Measurements from ENCODE around the gene RBM4B.

The RBM4B gene

GRCh38 chr11:66683877-66684276 lies 6.2 kb upstream of the RBM4B start:
- no peaks in the 10 kb centered on the region for H3K4me1 ChIP-seq (ENCODE audit: control insufficient read depth, insufficient read depth, low read length)
- H3K9ac ChIP-seq (ENCODE audit: low read length): no peak overlapping the region
- no peak overlapping the region for H3K4me3 ChIP-seq (ENCODE audit: low read length)
- no peak for DNase-seq (ENCODE audit: low read depth)
- H3K36me3 ChIP-seq (ENCODE audit: control insufficient read depth, insufficient read depth, low read length, severe bottlenecking): no peaks in the 10 kb centered on the region
- peaks cover 10% of the 10 kb centered on the region for H3K27me3 ChIP-seq (replicated peaks; ENCODE audit: control insufficient read depth, insufficient read depth, low read length)
- no peaks in the 10 kb centered on the region for H3K9me3 ChIP-seq (ENCODE audit: control insufficient read depth, low read length)

GRCh38 chr11:66680966-66681645 lies 3.4 kb upstream of the RBM4B start:
- Histone ChIP-seq H3K4me1 (ENCODE audit: control insufficient read depth, insufficient read depth, low read length) (peaks cover 17% of the 10 kb centered on the region), H3K36me3 (ENCODE audit: control insufficient read depth, insufficient read depth, low read length, severe bottlenecking) (peaks cover 4% of the 10 kb centered on the region), H3K9ac (ENCODE audit: low read length) (no peak overlapping the region), H3K27me3 (replicated peaks; ENCODE audit: control insufficient read depth, insufficient read depth, low read length) (no peaks in the 10 kb centered on the region), H3K4me3 (ENCODE audit: low read length) (no peak overlapping the region), H3K9me3 (ENCODE audit: control insufficient read depth, low read length) (no peaks in the 10 kb centered on the region)
- no peak for DNase-seq (ENCODE audit: low read depth)

- H3K4me3 ChIP-seq (ENCODE audit: low read length): peak overlapping the region; percentile 81
- H3K9me3 ChIP-seq (ENCODE audit: control insufficient read depth, low read length): no peaks in the 10 kb centered on the region
- peaks cover 25% of the 10 kb centered on the region for H3K4me1 ChIP-seq (ENCODE audit: control insufficient read depth, insufficient read depth, low read length)
- peaks cover 13% of the 10 kb centered on the region for H3K36me3 ChIP-seq (ENCODE audit: control insufficient read depth, insufficient read depth, low read length, severe bottlenecking)
- H3K9ac ChIP-seq (ENCODE audit: low read length): peak overlapping the region; percentile 91
- DNase-seq (ENCODE audit: low read depth): no peak
- no peaks in the 10 kb centered on the region for H3K27me3 ChIP-seq (replicated peaks; ENCODE audit: control insufficient read depth, insufficient read depth, low read length)
These were observed 622 bp downstream of the RBM4B start for GRCh38 chr11:66676931-66677598.

GRCh38 chr11:66676282-66676919 lies 1.3 kb downstream of the RBM4B start:
- Histone ChIP-seq H3K27me3 (replicated peaks; ENCODE audit: control insufficient read depth, insufficient read depth, low read length) (no peaks in the 10 kb centered on the region), H3K9me3 (ENCODE audit: control insufficient read depth, low read length) (no peaks in the 10 kb centered on the region), H3K36me3 (ENCODE audit: control insufficient read depth, insufficient read depth, low read length, severe bottlenecking) (peaks cover 13% of the 10 kb centered on the region), H3K4me3 (ENCODE audit: low read length) (peak overlapping the region; percentile 81), H3K9ac (ENCODE audit: low read length) (no peak overlapping the region), H3K4me1 (ENCODE audit: control insufficient read depth, insufficient read depth, low read length) (peaks cover 25% of the 10 kb centered on the region)
- DNase-seq (ENCODE audit: low read depth): no peak

- H3K4me3 ChIP-seq (ENCODE audit: low read length): no peak overlapping the region
These were observed 2.6 kb downstream of the RBM4B start for GRCh38 chr11:66674964-66675602.

GRCh38 chr11:66670816-66671215 lies 6.9 kb downstream of the RBM4B start:
- Histone ChIP-seq H3K4me1 (ENCODE audit: control insufficient read depth, insufficient read depth, low read length) (peaks cover 5% of the 10 kb centered on the region), H3K9ac (ENCODE audit: low read length) (no peak overlapping the region), H3K9me3 (ENCODE audit: control insufficient read depth, low read length) (no peaks in the 10 kb centered on the region), H3K27me3 (replicated peaks; ENCODE audit: control insufficient read depth, insufficient read depth, low read length) (no peaks in the 10 kb centered on the region), H3K4me3 (ENCODE audit: low read length) (no peak overlapping the region), H3K36me3 (ENCODE audit: control insufficient read depth, insufficient read depth, low read length, severe bottlenecking) (peaks cover 40% of the 10 kb centered on the region)
- no peak for DNase-seq (ENCODE audit: low read depth)

More at GRCh38 chr11:66674964-66675602, 2.6 kb downstream of the RBM4B start:
- no peaks in the 10 kb centered on the region for H3K27me3 ChIP-seq (replicated peaks; ENCODE audit: control insufficient read depth, insufficient read depth, low read length)
- H3K9me3 ChIP-seq (ENCODE audit: control insufficient read depth, low read length): no peaks in the 10 kb centered on the region
- no peak for DNase-seq (ENCODE audit: low read depth)
- H3K36me3 ChIP-seq (ENCODE audit: control insufficient read depth, insufficient read depth, low read length, severe bottlenecking): peaks cover 13% of the 10 kb centered on the region
- H3K9ac ChIP-seq (ENCODE audit: low read length): no peak overlapping the region
- H3K4me1 ChIP-seq (ENCODE audit: control insufficient read depth, insufficient read depth, low read length): peaks cover 25% of the 10 kb centered on the region

GRCh38 chr11:66665369-66665768 lies 12.3 kb downstream of the RBM4B start:
- Histone ChIP-seq H3K9ac (ENCODE audit: low read length) (no peak overlapping the region), H3K36me3 (ENCODE audit: control insufficient read depth, insufficient read depth, low read length, severe bottlenecking) (peaks cover 63% of the 10 kb centered on the region), H3K4me1 (ENCODE audit: control insufficient read depth, insufficient read depth, low read length) (peaks cover 6% of the 10 kb centered on the region), H3K27me3 (replicated peaks; ENCODE audit: control insufficient read depth, insufficient read depth, low read length) (no peaks in the 10 kb centered on the region), H3K9me3 (ENCODE audit: control insufficient read depth, low read length) (no peaks in the 10 kb centered on the region), H3K4me3 (ENCODE audit: low read length) (no peak overlapping the region)
- DNase-seq (ENCODE audit: low read depth): no peak

GRCh38 chr11:66663741-66664296 lies 13.9 kb downstream of the RBM4B start:
- Histone ChIP-seq H3K4me3 (ENCODE audit: low read length) (no peak overlapping the region), H3K9me3 (ENCODE audit: control insufficient read depth, low read length) (no peaks in the 10 kb centered on the region), H3K27me3 (replicated peaks; ENCODE audit: control insufficient read depth, insufficient read depth, low read length) (no peaks in the 10 kb centered on the region), H3K4me1 (ENCODE audit: control insufficient read depth, insufficient read depth, low read length) (peaks cover 6% of the 10 kb centered on the region), H3K36me3 (ENCODE audit: control insufficient read depth, insufficient read depth, low read length, severe bottlenecking) (peaks cover 68% of the 10 kb centered on the region), H3K9ac (ENCODE audit: low read length) (no peak overlapping the region)
- DNase-seq (ENCODE audit: low read depth): no peak

GRCh38 chr11:66659763-66660162 lies 17.9 kb downstream of the RBM4B start:
- DNase-seq (ENCODE audit: low read depth): no peak
- H3K36me3 ChIP-seq (ENCODE audit: control insufficient read depth, insufficient read depth, low read length, severe bottlenecking): peaks cover 32% of the 10 kb centered on the region
- H3K27me3 ChIP-seq (replicated peaks; ENCODE audit: control insufficient read depth, insufficient read depth, low read length): no peaks in the 10 kb centered on the region
- H3K4me1 ChIP-seq (ENCODE audit: control insufficient read depth, insufficient read depth, low read length): peaks cover 6% of the 10 kb centered on the region
- H3K9ac ChIP-seq (ENCODE audit: low read length): no peak overlapping the region
- H3K4me3 ChIP-seq (ENCODE audit: low read length): no peak overlapping the region
- H3K9me3 ChIP-seq (ENCODE audit: control insufficient read depth, low read length): no peaks in the 10 kb centered on the region

GRCh38 chr11:66653123-66653522 lies 24.6 kb downstream of the RBM4B start:
- DNase-seq (ENCODE audit: low read depth): no peak
- Histone ChIP-seq H3K9ac (ENCODE audit: low read length) (no peak overlapping the region), H3K4me1 (ENCODE audit: control insufficient read depth, insufficient read depth, low read length) (no peaks in the 10 kb centered on the region), H3K27me3 (replicated peaks; ENCODE audit: control insufficient read depth, insufficient read depth, low read length) (no peaks in the 10 kb centered on the region), H3K4me3 (ENCODE audit: low read length) (no peak overlapping the region), H3K9me3 (ENCODE audit: control insufficient read depth, low read length) (no peaks in the 10 kb centered on the region), H3K36me3 (ENCODE audit: control insufficient read depth, insufficient read depth, low read length, severe bottlenecking) (peaks cover 15% of the 10 kb centered on the region)

GRCh38 chr11:66652651-66653050 lies 25.0 kb downstream of the RBM4B start:
- Histone ChIP-seq H3K36me3 (ENCODE audit: control insufficient read depth, insufficient read depth, low read length, severe bottlenecking) (peaks cover 18% of the 10 kb centered on the region), H3K9ac (ENCODE audit: low read length) (no peak overlapping the region), H3K4me1 (ENCODE audit: control insufficient read depth, insufficient read depth, low read length) (no peaks in the 10 kb centered on the region), H3K27me3 (replicated peaks; ENCODE audit: control insufficient read depth, insufficient read depth, low read length) (no peaks in the 10 kb centered on the region), H3K4me3 (ENCODE audit: low read length) (no peak overlapping the region), H3K9me3 (ENCODE audit: control insufficient read depth, low read length) (no peaks in the 10 kb centered on the region)
- DNase-seq (ENCODE audit: low read depth): no peak

Data from adipocyte (in vitro differentiated cells).